ENCODE measurements around the gene TNFRSF14.

DNA sequence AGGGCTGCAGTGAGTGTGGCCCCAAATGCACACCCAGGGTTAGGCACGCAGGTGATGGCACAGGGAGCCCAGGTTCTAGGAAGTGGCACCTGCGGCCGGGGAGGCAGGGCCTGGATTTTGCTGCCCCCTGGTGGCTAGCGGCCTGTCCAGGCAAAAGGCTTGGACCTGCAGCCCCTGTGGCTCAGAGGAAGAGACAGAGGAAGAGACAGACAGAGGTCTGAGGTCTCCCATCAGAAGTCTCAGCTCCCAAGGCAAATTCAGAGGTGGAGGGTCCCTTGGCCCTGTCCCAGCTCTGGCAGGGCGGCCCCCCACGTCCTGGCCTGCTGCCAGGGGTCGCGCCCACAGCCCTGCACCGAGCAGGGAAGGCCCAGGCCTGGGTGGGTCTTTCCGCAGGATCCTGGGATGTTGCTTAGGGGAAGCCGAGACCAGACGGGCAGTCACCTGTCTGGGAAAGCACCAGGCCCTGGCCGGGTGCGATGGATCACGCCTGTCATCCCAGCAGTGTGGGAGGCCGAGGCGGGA lies 8.0 kb upstream of the TNFRSF14 start:
- TF ChIP-seq POLR2A (IDR thresholded peaks at IDR 0.05; ENCODE audit: low read depth, low read length) (no peak), POU2F2 (IDR thresholded peaks at IDR 0.05; ENCODE audit: low read depth, low read length) (no peak), POLR2AphosphoS5 (IDR thresholded peaks at IDR 0.05; ENCODE audit: low read depth, low read length) (no peak), PAX5 (IDR thresholded peaks at IDR 0.05; ENCODE audit: insufficient read depth, low read length, severe bottlenecking) (no peak)
